ENCODE results near the gene CNKSR3.

The CNKSR3 gene

DNA sequence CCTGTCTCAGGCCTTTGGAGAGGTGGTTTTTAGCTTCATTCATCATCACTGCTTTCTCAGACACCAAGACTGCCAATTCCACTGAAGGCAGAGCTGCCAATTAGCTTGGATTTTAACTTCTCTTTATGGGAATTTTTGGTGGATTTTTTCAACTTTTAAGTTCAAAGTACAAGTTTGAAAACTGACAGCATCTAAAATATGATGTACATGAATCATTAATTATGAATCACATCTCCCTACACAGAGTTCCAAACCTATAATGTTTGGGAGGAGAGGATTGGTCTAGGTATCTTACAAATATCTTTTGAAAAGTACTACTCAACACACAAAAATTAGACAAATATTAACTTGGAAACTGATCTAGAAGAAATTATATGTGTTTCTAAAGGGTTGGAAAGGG lies 25.5 kb downstream of the CNKSR3 start:
- TF ChIP-seq TEAD4 (IDR thresholded peaks at IDR 0.05): no peak
- TF ChIP-seq YY1 (IDR thresholded peaks at IDR 0.05; ENCODE audit: low read depth): no peak
- TF ChIP-seq CEBPB (IDR thresholded peaks at IDR 0.05): no peak
- TF ChIP-seq RAD21 (IDR thresholded peaks at IDR 0.05; ENCODE audit: low read depth): no peak
- TF ChIP-seq MAX (IDR thresholded peaks at IDR 0.05): no peak
- TF ChIP-seq, protein P1, sequence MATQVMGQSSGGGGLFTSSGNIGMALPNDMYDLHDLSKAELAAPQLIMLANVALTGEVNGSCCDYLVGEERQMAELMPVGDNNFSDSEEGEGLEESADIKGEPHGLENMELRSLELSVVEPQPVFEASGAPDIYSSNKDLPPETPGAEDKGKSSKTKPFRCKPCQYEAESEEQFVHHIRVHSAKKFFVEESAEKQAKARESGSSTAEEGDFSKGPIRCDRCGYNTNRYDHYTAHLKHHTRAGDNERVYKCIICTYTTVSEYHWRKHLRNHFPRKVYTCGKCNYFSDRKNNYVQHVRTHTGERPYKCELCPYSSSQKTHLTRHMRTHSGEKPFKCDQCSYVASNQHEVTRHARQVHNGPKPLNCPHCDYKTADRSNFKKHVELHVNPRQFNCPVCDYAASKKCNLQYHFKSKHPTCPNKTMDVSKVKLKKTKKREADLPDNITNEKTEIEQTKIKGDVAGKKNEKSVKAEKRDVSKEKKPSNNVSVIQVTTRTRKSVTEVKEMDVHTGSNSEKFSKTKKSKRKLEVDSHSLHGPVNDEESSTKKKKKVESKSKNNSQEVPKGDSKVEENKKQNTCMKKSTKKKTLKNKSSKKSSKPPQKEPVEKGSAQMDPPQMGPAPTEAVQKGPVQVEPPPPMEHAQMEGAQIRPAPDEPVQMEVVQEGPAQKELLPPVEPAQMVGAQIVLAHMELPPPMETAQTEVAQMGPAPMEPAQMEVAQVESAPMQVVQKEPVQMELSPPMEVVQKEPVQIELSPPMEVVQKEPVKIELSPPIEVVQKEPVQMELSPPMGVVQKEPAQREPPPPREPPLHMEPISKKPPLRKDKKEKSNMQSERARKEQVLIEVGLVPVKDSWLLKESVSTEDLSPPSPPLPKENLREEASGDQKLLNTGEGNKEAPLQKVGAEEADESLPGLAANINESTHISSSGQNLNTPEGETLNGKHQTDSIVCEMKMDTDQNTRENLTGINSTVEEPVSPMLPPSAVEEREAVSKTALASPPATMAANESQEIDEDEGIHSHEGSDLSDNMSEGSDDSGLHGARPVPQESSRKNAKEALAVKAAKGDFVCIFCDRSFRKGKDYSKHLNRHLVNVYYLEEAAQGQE (IDR thresholded peaks at IDR 0.05; ENCODE audit: low read depth): no peak
- no peak for TF ChIP-seq ZBTB7A (IDR thresholded peaks at IDR 0.05; ENCODE audit: low read depth)
- TF ChIP-seq EGR1 (IDR thresholded peaks at IDR 0.05): no peak
- TF ChIP-seq FOXM1 (IDR thresholded peaks at IDR 0.05; ENCODE audit: borderline replicate concordance, low read depth): no peak
- TF ChIP-seq TAF1 (IDR thresholded peaks at IDR 0.05; ENCODE audit: low read depth): no peak
- TF ChIP-seq USF1 (IDR thresholded peaks at IDR 0.05): no peak
- no peak for TF ChIP-seq TCF12 (IDR thresholded peaks at IDR 0.05; ENCODE audit: low read depth)
- no peak for TF ChIP-seq NFIC (IDR thresholded peaks at IDR 0.05)
- no peak for TF ChIP-seq CREB1 (IDR thresholded peaks at IDR 0.05; ENCODE audit: low read depth)
- no peak for TF ChIP-seq EP300 (IDR thresholded peaks at IDR 0.05; ENCODE audit: borderline replicate concordance)

- TF ChIP-seq USF1 (IDR thresholded peaks at IDR 0.05): no peak
- TF ChIP-seq TCF12 (IDR thresholded peaks at IDR 0.05; ENCODE audit: low read depth): no peak
- no peak for TF ChIP-seq CEBPB (IDR thresholded peaks at IDR 0.05)
- no peak for TF ChIP-seq NFIC (IDR thresholded peaks at IDR 0.05)
- TF ChIP-seq RAD21 (IDR thresholded peaks at IDR 0.05; ENCODE audit: low read depth): no peak
- TF ChIP-seq TEAD4 (IDR thresholded peaks at IDR 0.05): no peak
- TF ChIP-seq TAF1 (IDR thresholded peaks at IDR 0.05; ENCODE audit: low read depth): no peak
- no peak for TF ChIP-seq YY1 (IDR thresholded peaks at IDR 0.05; ENCODE audit: low read depth)
- TF ChIP-seq, protein P1 (IDR thresholded peaks at IDR 0.05; ENCODE audit: low read depth): no peak
- no peak for TF ChIP-seq EGR1 (IDR thresholded peaks at IDR 0.05)
- no peak for TF ChIP-seq EP300 (IDR thresholded peaks at IDR 0.05; ENCODE audit: borderline replicate concordance)
- no peak for TF ChIP-seq ZBTB7A (IDR thresholded peaks at IDR 0.05; ENCODE audit: low read depth)
- TF ChIP-seq CREB1 (IDR thresholded peaks at IDR 0.05; ENCODE audit: low read depth): no peak
- no peak for TF ChIP-seq MAX (IDR thresholded peaks at IDR 0.05)
- TF ChIP-seq FOXM1 (IDR thresholded peaks at IDR 0.05; ENCODE audit: borderline replicate concordance, low read depth): no peak
Measured at GRCh38 chr6:154482858-154483257, 27.6 kb downstream of the CNKSR3 start.

GRCh38 chr6:154481521-154482013 lies 28.9 kb downstream of the CNKSR3 start:
- TF ChIP-seq YY1 (IDR thresholded peaks at IDR 0.05; ENCODE audit: low read depth): no peak
- no peak for TF ChIP-seq MAX (IDR thresholded peaks at IDR 0.05)

DNA sequence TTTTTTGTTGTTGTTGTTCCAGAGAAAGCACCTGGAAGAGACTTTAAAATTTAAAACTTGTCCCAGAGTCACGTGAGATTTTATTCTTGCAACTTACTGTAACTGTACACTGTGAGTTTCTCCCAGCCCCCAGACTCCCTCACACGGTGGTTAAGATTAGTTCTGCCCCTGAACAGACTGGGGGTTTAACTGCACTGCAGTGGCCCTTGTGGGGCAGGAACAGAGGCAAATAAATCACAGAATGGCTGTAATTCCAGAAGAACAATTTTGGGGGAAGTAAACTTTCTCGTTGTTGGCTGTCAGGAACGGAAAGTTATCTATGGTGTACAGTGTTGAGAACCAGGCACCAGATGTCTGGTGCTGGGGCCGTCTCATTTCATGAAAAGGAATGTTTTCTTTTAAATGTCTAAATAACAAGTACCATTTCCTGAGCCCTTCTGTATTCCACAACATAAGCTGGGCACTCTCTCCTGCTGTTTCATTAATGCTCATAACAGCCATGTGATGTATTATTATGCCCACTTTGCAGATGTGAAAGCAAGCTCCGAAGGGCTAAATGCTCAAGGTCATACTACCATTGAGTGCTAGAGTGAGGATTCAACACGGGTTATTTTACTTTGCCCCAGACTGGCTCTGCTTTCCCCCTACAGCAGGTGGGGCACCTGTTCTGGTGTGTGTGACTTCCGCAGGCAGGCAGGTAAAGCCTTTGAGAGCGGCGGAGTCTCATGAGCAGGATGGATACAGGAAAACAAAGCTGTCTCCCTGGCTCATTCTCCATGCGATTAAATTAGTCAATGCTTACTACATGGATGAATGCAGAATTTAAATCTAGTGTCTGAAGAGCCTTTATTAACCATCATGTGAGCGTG lies 30.5 kb downstream of the CNKSR3 start:
- TF ChIP-seq EGR1 (IDR thresholded peaks at IDR 0.05): no peak
- no peak for TF ChIP-seq CREB1 (IDR thresholded peaks at IDR 0.05; ENCODE audit: low read depth)
- TF ChIP-seq CEBPB (IDR thresholded peaks at IDR 0.05): no peak
- no peak for TF ChIP-seq TEAD4 (IDR thresholded peaks at IDR 0.05)
- TF ChIP-seq, protein P1 (IDR thresholded peaks at IDR 0.05; ENCODE audit: low read depth): no peak
- no peak for TF ChIP-seq TAF1 (IDR thresholded peaks at IDR 0.05; ENCODE audit: low read depth)
- TF ChIP-seq NFIC (IDR thresholded peaks at IDR 0.05): no peak
- no peak for TF ChIP-seq YY1 (IDR thresholded peaks at IDR 0.05; ENCODE audit: low read depth)
- no peak for TF ChIP-seq MAX (IDR thresholded peaks at IDR 0.05)
- no peak for TF ChIP-seq RAD21 (IDR thresholded peaks at IDR 0.05; ENCODE audit: low read depth)
- TF ChIP-seq USF1 (IDR thresholded peaks at IDR 0.05): no peak
- no peak for TF ChIP-seq EP300 (IDR thresholded peaks at IDR 0.05; ENCODE audit: borderline replicate concordance)
- no peak for TF ChIP-seq FOXM1 (IDR thresholded peaks at IDR 0.05; ENCODE audit: borderline replicate concordance, low read depth)
- TF ChIP-seq ZBTB7A (IDR thresholded peaks at IDR 0.05; ENCODE audit: low read depth): no peak
